Measurements from ENCODE around the gene CSDE1. TPM values are rescaled to one million over a fixed set of nuclear protein-coding genes. Genes with fewer than 3 reads are reported as not detected.
"Not testable (repeated sequence)": the region's sequence is repeated elsewhere in the genome, so short reads cannot be mapped to it uniquely, and the experiment has no call there.

Gene CSDE1
- total and polyA plus RNA-seq, 7 experiments from 2014 or later = 354 to 638 (median 546) TPM

DNA sequence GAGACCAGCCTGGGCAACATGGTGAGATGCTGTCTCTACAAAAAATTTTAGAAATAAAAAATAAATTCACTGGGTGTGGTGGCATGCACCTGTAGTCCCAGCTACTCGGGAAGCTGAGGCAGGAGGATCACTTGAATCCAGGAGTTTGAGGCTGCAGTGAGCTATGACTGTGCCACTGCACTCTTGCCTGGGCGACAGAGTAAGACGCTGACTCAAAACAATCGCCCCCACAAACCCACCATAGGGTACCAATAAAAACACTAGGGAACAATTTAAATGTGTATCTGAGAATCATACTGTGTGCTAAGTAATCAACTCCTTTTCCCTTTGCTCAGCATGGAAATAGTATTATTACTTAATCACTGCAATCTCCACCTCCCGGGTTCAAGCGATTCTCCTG lies 4.1 kb downstream of the CSDE1 start:
- Mint-ChIP-seq H3K36me3 (peaks cover 4 to 32% (median 22%) of the 10 kb centered on the region in 5 donors), H3K4me3 (peak overlapping the region; percentile 23 to 100 (median 96)), H3K4me1 (peaks cover 69 to 99% (median 90%) of the 10 kb centered on the region in 7 donors), H3K27ac (peak overlapping the region in 5 of 9 donors; percentile 68 to 100 (median 86))
- DNase-seq; H3K27me3 Mint-ChIP-seq; ATAC-seq; H3K27me3 ChIP-seq (ENCODE audit: control insufficient read depth in 2 of 2, insufficient read depth in 2 of 2, low read length in 2 of 2); H3K9me3 Mint-ChIP-seq; CTCF ChIA-PET; H3K9me3 ChIP-seq (ENCODE audit: control insufficient read depth in 2 of 3, low read length in 3 of 3): not testable (repeated sequence)
- POLR2A ChIA-PET = interaction anchor here (0.6 to 5.4 kb wide), 4 partner anchors 9 to 815 kb away, joined by 3 to 36 read pairs (median 3); partner anchors contain the start of gene NRAS
- H3K36me3 ChIP-seq (ENCODE audit: control insufficient read depth in 2 of 3, insufficient read depth in 3 of 3, low read length in 3 of 3) = peaks cover 0 to 23% (median 7%) of the 10 kb centered on the region in 3 experiments
- H3K4me3 ChIP-seq (ENCODE audit: low read length) = peak overlapping the region; percentile 14
- intact Hi-C loops (cut with micrococcal nuclease) = loop anchor here (1.0 to 10.0 kb wide), 2 partner anchors 7 to 409 kb away; no protein-coding TSS in a partner anchor
- peak overlapping the region; percentile 97 for H3K27ac ChIP-seq (ENCODE audit: low read depth, low read length)
- H3K4me1 ChIP-seq (ENCODE audit: control insufficient read depth in 2 of 2, insufficient read depth in 2 of 2, low read length in 2 of 2) = peaks cover 73 to 80% of the 10 kb centered on the region in 2 donors

- DNase-seq (no peak), ATAC-seq (no peak)
- peak overlapping the region in 2 of 9 donors; percentile 32 to 44 for H3K27ac Mint-ChIP-seq
- intact Hi-C loops (cut with micrococcal nuclease) = loop anchor here in 1 of 2 donors (10.0 kb wide), 1 partner anchor 408 kb away; no protein-coding TSS in a partner anchor
- H3K27me3 Mint-ChIP-seq = no peaks in the 10 kb centered on the region
- H3K4me1 Mint-ChIP-seq = peaks cover 70 to 99% (median 90%) of the 10 kb centered on the region in 7 donors
- no peaks in the 10 kb centered on the region for H3K27me3 ChIP-seq (ENCODE audit: control insufficient read depth in 2 of 2, insufficient read depth in 2 of 2, low read length in 2 of 2)
- H3K36me3 ChIP-seq (ENCODE audit: control insufficient read depth in 2 of 3, insufficient read depth in 3 of 3, low read length in 3 of 3) = peaks cover 0 to 27% (median 11%) of the 10 kb centered on the region in 3 experiments
- H3K4me1 ChIP-seq (ENCODE audit: control insufficient read depth in 2 of 2, insufficient read depth in 2 of 2, low read length in 2 of 2) = peaks cover 70 to 82% of the 10 kb centered on the region in 2 donors
- CTCF ChIA-PET = no interaction called here
- peaks cover 0 to 37% (median 27%) of the 10 kb centered on the region in 5 donors for H3K36me3 Mint-ChIP-seq
- H3K4me3 ChIP-seq (ENCODE audit: low read length) = no peak overlapping the region
- peaks cover 0 to 5% (median 0%) of the 10 kb centered on the region in 11 donors for H3K9me3 Mint-ChIP-seq
- H3K9me3 ChIP-seq (ENCODE audit: control insufficient read depth in 2 of 3, low read length in 3 of 3) = no peaks in the 10 kb centered on the region
- peak overlapping the region in 9 of 10 donors; percentile 17 to 100 (median 68) for H3K4me3 Mint-ChIP-seq
- H3K27ac ChIP-seq (ENCODE audit: low read depth, low read length) = no peak overlapping the region
- POLR2A ChIA-PET = interaction anchor here (0.6 to 5.4 kb wide), 4 partner anchors 8 to 815 kb away, joined by 3 to 36 read pairs (median 3); partner anchors contain the start of gene NRAS
Measured at GRCh38 chr1:114753143-114753542, 4.6 kb downstream of the CSDE1 start.

DNA sequence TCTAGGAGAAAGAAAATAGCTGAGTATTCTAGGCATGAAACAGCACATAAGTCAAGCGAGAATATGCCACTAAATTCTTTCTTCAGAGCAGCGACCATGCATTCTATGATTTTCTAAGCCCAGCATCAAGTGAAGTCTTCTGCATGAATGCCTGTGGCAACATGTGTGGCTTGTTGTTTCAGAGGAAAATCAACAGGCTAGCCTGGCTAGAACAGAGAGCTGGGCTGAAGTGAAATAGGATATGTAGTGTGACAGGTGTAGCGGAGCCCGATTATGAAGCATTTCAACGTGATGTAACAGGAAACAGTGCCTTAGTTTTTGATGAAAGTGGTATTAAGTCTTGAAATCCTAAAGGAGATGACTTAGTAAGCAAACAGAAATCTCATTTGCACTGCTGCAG lies 7.0 kb downstream of the CSDE1 start:
- H3K4me1 Mint-ChIP-seq = peaks cover 73 to 99% (median 95%) of the 10 kb centered on the region in 7 donors
- DNase-seq = no peak
- Histone ChIP-seq H3K4me1 (ENCODE audit: control insufficient read depth in 2 of 2, insufficient read depth in 2 of 2, low read length in 2 of 2) (peaks cover 54 to 86% of the 10 kb centered on the region in 2 donors), H3K4me3 (ENCODE audit: low read length) (no peak overlapping the region), H3K27ac (ENCODE audit: low read depth, low read length) (peak overlapping the region; percentile 35), H3K27me3 (ENCODE audit: control insufficient read depth in 2 of 2, insufficient read depth in 2 of 2, low read length in 2 of 2) (no peaks in the 10 kb centered on the region), H3K9me3 (ENCODE audit: control insufficient read depth in 2 of 3, low read length in 3 of 3) (no peaks in the 10 kb centered on the region), H3K36me3 (ENCODE audit: control insufficient read depth in 2 of 3, insufficient read depth in 3 of 3, low read length in 3 of 3) (peaks cover 7 to 26% (median 15%) of the 10 kb centered on the region in 3 experiments)
- no peaks in the 10 kb centered on the region for H3K27me3 Mint-ChIP-seq
- H3K4me3 Mint-ChIP-seq = peak overlapping the region in 8 of 10 donors; percentile 34 to 98 (median 70)
- POLR2A ChIA-PET = interaction anchor here (0.5 to 1.4 kb wide), 3 partner anchors 34 to 240 kb away, joined by 3 to 4 read pairs (median 3); partner anchors contain the start of genes NRAS and TRIM33
- CTCF ChIA-PET = no interaction called here
- no peak for ATAC-seq
- H3K27ac Mint-ChIP-seq = peak overlapping the region in 4 of 9 donors; percentile 12 to 69 (median 46)
- intact Hi-C loops (cut with micrococcal nuclease) = loop anchor here in 1 of 2 donors (10.0 kb wide), 1 partner anchor 406 kb away; no protein-coding TSS in a partner anchor
- H3K9me3 Mint-ChIP-seq = no peaks in the 10 kb centered on the region
- peaks cover 0 to 46% (median 19%) of the 10 kb centered on the region in 5 donors for H3K36me3 Mint-ChIP-seq

GRCh38 chr1:114749835-114750234 lies 7.9 kb downstream of the CSDE1 start:
- no peaks in the 10 kb centered on the region for H3K9me3 Mint-ChIP-seq
- Histone ChIP-seq H3K27ac (ENCODE audit: low read depth, low read length) (no peak overlapping the region), H3K36me3 (ENCODE audit: control insufficient read depth in 2 of 3, insufficient read depth in 3 of 3, low read length in 3 of 3) (peaks cover 7 to 26% (median 15%) of the 10 kb centered on the region in 3 experiments), H3K4me1 (ENCODE audit: control insufficient read depth in 2 of 2, insufficient read depth in 2 of 2, low read length in 2 of 2) (peaks cover 45 to 77% of the 10 kb centered on the region in 2 donors), H3K4me3 (ENCODE audit: low read length) (no peak overlapping the region), H3K27me3 (ENCODE audit: control insufficient read depth in 2 of 2, insufficient read depth in 2 of 2, low read length in 2 of 2) (no peaks in the 10 kb centered on the region), H3K9me3 (ENCODE audit: control insufficient read depth in 2 of 3, low read length in 3 of 3) (no peaks in the 10 kb centered on the region)
- H3K27me3 Mint-ChIP-seq = no peaks in the 10 kb centered on the region
- ATAC-seq (no peak), DNase-seq (no peak)
- CTCF ChIA-PET = no interaction called here
- H3K36me3 Mint-ChIP-seq = peaks cover 0 to 45% (median 19%) of the 10 kb centered on the region in 5 donors
- H3K27ac Mint-ChIP-seq = peak overlapping the region in 2 of 9 donors; percentile 7 to 27
- H3K4me3 Mint-ChIP-seq = peak overlapping the region in 7 of 10 donors; percentile 60 to 98 (median 69)
- POLR2A ChIA-PET = interaction anchor here (0.6 kb wide), 1 partner anchor 17 kb away, joined by 4 read pairs; no protein-coding TSS in a partner anchor
- H3K4me1 Mint-ChIP-seq = peaks cover 67 to 99% (median 95%) of the 10 kb centered on the region in 7 donors
- intact Hi-C loops (cut with micrococcal nuclease) = loop anchor here in 1 of 2 donors (10.0 kb wide), 1 partner anchor 405 kb away; no protein-coding TSS in a partner anchor

DNA sequence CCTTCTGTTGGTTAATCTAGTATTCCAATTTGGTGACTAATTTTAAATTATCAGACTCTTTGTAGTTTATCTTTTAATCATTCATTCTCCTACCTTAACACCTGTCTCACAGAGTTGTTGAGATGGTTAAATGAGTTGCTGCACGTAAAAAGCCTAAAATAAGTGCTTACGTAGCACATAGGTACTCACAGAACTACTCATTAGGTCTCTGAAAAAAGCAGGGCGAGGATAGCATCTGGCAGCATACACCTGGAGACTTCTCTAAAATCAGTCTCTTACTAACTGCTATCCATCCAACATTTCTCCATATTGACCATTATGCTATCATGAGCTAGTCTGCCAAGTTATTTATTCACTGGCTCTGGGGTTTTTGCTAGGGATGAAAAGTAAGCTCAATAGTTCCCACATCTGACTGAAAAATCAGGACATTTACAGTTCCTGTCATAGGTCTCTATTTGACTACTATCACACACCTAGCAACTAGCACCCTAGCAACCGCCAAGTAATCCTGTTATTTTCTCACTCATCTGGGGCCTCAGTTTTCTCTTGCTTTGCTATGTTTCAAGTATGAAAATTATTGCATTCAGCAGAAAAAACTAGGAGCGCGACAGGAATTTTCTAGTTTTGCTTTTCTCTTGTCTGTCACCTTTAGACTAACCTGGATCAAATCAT lies 11.2 kb downstream of the CSDE1 start:
- peaks cover 54 to 95% (median 90%) of the 10 kb centered on the region in 7 donors for H3K4me1 Mint-ChIP-seq
- no peaks in the 10 kb centered on the region for H3K9me3 ChIP-seq (ENCODE audit: control insufficient read depth in 2 of 3, low read length in 3 of 3)
- H3K36me3 ChIP-seq (ENCODE audit: control insufficient read depth in 2 of 3, insufficient read depth in 3 of 3, low read length in 3 of 3) = peaks cover 7 to 39% (median 15%) of the 10 kb centered on the region in 3 experiments
- ATAC-seq (no peak), DNase-seq (no peak)
- H3K4me1 ChIP-seq (ENCODE audit: control insufficient read depth in 2 of 2, insufficient read depth in 2 of 2, low read length in 2 of 2) = peaks cover 15 to 55% of the 10 kb centered on the region in 2 donors
- H3K27ac ChIP-seq (ENCODE audit: low read depth, low read length) = no peak overlapping the region
- H3K27me3 Mint-ChIP-seq = no peaks in the 10 kb centered on the region
- peak overlapping the region in 5 of 10 donors; percentile 6 to 37 (median 26) for H3K4me3 Mint-ChIP-seq
- POLR2A ChIA-PET = no interaction called here
- no peaks in the 10 kb centered on the region for H3K9me3 Mint-ChIP-seq
- H3K4me3 ChIP-seq (ENCODE audit: low read length) = no peak overlapping the region
- peaks cover 0 to 50% (median 25%) of the 10 kb centered on the region in 5 donors for H3K36me3 Mint-ChIP-seq
- intact Hi-C loops (cut with micrococcal nuclease) = loop anchor here in 1 of 2 donors (1.0 kb wide), 1 partner anchor 8 kb away; no protein-coding TSS in a partner anchor
- no peaks in the 10 kb centered on the region for H3K27me3 ChIP-seq (ENCODE audit: control insufficient read depth in 2 of 2, insufficient read depth in 2 of 2, low read length in 2 of 2)
- CTCF ChIA-PET = no interaction called here
- peak overlapping the region in 3 of 9 donors; percentile 7 to 48 (median 13) for H3K27ac Mint-ChIP-seq

DNA sequence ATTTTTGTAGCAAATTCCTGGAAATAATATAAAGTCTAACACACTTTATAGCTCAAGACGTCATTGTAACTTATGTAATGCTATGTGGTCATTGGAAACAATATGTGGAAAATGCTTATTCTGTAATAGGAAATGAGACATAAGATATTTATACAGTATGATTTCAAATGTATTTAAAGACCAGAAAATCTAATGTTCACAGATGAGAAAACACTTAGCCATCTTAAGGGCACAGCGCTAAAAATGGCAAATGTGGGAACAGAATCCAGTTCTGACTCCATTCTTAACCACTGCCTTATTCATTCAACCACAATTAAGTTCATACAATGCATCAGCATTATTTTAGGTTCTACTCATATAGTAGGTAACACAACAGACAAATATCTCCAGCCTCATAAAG lies 12.5 kb downstream of the CSDE1 start:
- Histone ChIP-seq H3K36me3 (ENCODE audit: control insufficient read depth in 2 of 3, insufficient read depth in 3 of 3, low read length in 3 of 3) (peaks cover 7 to 40% (median 15%) of the 10 kb centered on the region in 3 experiments), H3K4me3 (ENCODE audit: low read length) (no peak overlapping the region), H3K4me1 (ENCODE audit: control insufficient read depth in 2 of 2, insufficient read depth in 2 of 2, low read length in 2 of 2) (peaks cover 2 to 43% of the 10 kb centered on the region in 2 donors), H3K9me3 (ENCODE audit: control insufficient read depth in 2 of 3, low read length in 3 of 3) (no peaks in the 10 kb centered on the region), H3K27ac (ENCODE audit: low read depth, low read length) (no peak overlapping the region), H3K27me3 (ENCODE audit: control insufficient read depth in 2 of 2, insufficient read depth in 2 of 2, low read length in 2 of 2) (no peaks in the 10 kb centered on the region)
- Mint-ChIP-seq H3K4me3 (peak overlapping the region in 5 of 10 donors; percentile 1 to 37 (median 18)), H3K27me3 (no peaks in the 10 kb centered on the region), H3K4me1 (peaks cover 51 to 95% (median 90%) of the 10 kb centered on the region in 7 donors), H3K9me3 (no peaks in the 10 kb centered on the region), H3K36me3 (peaks cover 4 to 52% (median 25%) of the 10 kb centered on the region in 5 donors), H3K27ac (peak overlapping the region in 2 of 9 donors; percentile 7 to 19)
- ATAC-seq = peak; percentile 18
- intact Hi-C loops (cut with micrococcal nuclease) = no loop called here
- DNase-seq = no peak
- CTCF ChIA-PET = no interaction called here
- POLR2A ChIA-PET = interaction anchor here (0.9 to 1.2 kb wide), 2 partner anchors 8 to 11 kb away, joined by 3 to 4 read pairs; no protein-coding TSS in a partner anchor

Measured in naive thymus-derived CD4-positive, alpha-beta T cell (primary cell).